Left ventricle myocardium inferior (tissue), 1 donor: ENCODE results near the gene CCDC85A. TPM values are rescaled to one million over a fixed set of nuclear protein-coding genes. Genes with fewer than 3 reads are reported as not detected.
A peak's percentile ranks its signal among the peaks of the same experiment; 100 is the strongest.

ENCODE experiments used
- DNase-seq: peaks from one replicate; pipeline ENCODE4 v3.0.0-alpha.2; 2020
- H3K27ac ChIP-seq: fragments of 200-600 bp; replicated peaks from 2 replicates; pipeline ENCODE4 v1.8.0; 2021
- H3K27me3 ChIP-seq: fragments of 200-600 bp; 2 replicates; pipeline ENCODE4 v1.8.0; 2021; ENCODE audit warnings: low read depth
- H3K36me3 ChIP-seq: fragments of 200-600 bp; 2 replicates; pipeline ENCODE4 v1.8.0; 2021
- H3K4me1 ChIP-seq: fragments of 200-600 bp; 2 replicates; pipeline ENCODE4 v1.8.0; 2021
- H3K4me3 ChIP-seq: fragments of 200-600 bp; 2 replicates; pipeline ENCODE4 v1.8.0; 2021; ENCODE audit warnings: mild to moderate bottlenecking, moderate library complexity
- H3K9me3 ChIP-seq: fragments of 200-600 bp; replicated peaks from 2 replicates; pipeline ENCODE4 v1.8.0; 2021
- intact Hi-C: fragments of 100-400 bp; cut with micrococcal nuclease; formaldehyde crosslinking; loops from one replicate; pipeline ENCODE4 v1.11.0; 2022
- total RNA-seq: library from RNA; stranded (reverse); fragmentation: NEBNext Ultra II Directional; extraction: Animal tissue kit (Norgen Biotek cat#: 25700); gene quantifications from one replicate; pipeline ENCODE4 v1.2.1, GENCODE V29; 2021
- TF ChIP-seq, protein P1 (sequence below): fragments of 200-600 bp; IDR thresholded peaks from 2 replicates; pipeline ENCODE4 v1.8.0; 2021; ENCODE audit warnings: antibody characterized with exemption, mild to moderate bottlenecking, borderline replicate concordance
- donor health status: DM: no; HTN: yes; CAD: no; lungs with severe emphysema.

CCDC85A gene
- total RNA-seq, 1 donor from 2014 or later, result 4.4 TPM

DNA sequence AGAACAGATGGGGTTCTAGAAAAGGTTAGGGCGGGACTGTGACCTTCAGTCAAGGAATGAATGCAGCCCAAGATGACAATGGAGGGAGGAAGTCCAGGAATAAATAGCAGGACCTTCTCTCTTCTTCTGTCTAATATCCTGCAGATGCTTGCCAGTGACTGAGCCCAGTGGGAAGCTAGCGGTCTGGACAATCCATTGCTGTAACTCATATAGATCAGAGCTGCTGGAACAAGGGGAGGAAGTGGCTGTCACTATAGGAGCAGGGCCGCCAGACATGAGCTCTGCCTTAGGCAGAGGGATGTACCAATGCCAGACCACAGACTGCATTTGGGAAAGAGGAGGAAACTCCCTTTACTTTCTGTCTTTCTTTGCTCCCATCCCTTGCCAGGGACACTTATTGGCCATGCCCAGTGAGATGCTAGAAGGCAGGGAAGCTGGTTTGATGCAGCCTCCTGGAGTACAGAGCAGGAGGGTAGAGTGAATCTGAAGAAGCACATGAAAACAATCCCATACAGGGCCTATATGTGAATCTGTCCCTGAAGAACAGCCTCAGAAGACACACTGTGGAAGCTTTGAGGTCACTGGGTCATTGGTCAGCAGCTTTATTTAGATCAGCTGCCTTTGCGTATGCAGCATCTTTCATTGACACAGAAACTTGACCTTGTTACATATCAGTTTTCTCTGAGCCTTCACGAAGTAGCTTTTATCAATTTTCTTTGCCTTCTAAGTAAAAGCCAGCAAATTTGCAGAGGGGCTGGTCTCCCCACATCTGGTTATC lies 65.4 kb downstream of the CCDC85A start:
- H3K36me3 ChIP-seq, result no peaks in the 10 kb centered on the region
- H3K4me1 ChIP-seq, result peaks cover 34% of the 10 kb centered on the region
- intact Hi-C loops, result no loop called here
- TF ChIP-seq, protein P1, sequence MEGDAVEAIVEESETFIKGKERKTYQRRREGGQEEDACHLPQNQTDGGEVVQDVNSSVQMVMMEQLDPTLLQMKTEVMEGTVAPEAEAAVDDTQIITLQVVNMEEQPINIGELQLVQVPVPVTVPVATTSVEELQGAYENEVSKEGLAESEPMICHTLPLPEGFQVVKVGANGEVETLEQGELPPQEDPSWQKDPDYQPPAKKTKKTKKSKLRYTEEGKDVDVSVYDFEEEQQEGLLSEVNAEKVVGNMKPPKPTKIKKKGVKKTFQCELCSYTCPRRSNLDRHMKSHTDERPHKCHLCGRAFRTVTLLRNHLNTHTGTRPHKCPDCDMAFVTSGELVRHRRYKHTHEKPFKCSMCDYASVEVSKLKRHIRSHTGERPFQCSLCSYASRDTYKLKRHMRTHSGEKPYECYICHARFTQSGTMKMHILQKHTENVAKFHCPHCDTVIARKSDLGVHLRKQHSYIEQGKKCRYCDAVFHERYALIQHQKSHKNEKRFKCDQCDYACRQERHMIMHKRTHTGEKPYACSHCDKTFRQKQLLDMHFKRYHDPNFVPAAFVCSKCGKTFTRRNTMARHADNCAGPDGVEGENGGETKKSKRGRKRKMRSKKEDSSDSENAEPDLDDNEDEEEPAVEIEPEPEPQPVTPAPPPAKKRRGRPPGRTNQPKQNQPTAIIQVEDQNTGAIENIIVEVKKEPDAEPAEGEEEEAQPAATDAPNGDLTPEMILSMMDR, result no peak
- H3K27me3 ChIP-seq, result no peaks in the 10 kb centered on the region
- H3K4me3 ChIP-seq, result no peak overlapping the region
- peak overlapping the region; percentile 23 for H3K27ac ChIP-seq
- DNase-seq, result no peak
- H3K9me3 ChIP-seq, result peaks cover 4% of the 10 kb centered on the region

DNA sequence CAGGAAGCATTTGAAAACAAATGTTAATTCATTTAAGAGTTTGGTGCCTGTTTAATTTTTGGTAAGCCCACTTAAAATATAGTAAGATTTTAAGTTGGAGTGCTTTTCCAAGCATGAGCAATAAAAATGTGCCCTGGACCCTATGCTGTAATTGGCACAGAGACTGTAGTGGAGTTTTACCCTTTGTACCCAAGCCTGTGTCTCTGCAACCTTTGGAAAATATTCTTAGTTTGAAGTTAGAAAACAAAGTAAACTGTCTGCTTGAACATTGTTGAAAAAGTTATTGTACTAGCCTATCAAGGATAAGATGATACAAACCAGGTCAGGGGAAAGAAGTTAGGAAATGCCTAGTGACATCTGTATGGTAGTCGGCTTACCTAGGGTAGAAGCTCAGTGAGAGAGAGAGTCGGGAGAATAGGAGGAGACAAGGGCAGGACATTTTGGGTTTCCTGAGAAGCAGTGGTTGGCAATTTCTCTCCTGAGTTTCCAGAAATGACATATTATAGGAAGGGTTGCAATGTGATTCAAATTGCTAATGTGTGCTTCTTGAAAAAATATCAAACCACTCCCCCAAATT lies 66.5 kb downstream of the CCDC85A start:
- peaks cover 34% of the 10 kb centered on the region for H3K4me1 ChIP-seq
- TF ChIP-seq, protein P1, result no peak
- no peaks in the 10 kb centered on the region for H3K27me3 ChIP-seq
- H3K4me3 ChIP-seq, result no peak overlapping the region
- no peaks in the 10 kb centered on the region for H3K36me3 ChIP-seq
- no peak for DNase-seq
- intact Hi-C loops, result no loop called here
- no peak overlapping the region for H3K27ac ChIP-seq
- no peaks in the 10 kb centered on the region for H3K9me3 ChIP-seq

DNA sequence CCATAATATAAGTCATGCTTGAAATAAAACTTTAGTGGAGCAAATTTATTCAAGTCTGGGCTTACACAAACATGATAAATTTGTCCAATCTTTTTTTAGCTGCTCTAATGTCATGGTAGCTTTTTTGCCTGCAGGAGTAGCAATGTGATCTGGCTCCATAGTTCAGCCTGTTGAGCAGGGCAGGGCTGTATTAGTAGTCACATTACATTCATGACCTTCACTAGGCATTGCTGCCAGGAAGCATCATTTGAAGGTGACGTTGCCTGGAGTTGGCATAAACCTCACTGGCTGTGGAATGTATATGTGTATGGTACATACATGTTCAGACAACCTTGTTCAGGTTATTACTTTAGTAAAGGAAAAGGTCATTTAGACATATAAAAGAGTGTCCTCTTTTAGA lies 76.6 kb downstream of the CCDC85A start:
- no peak overlapping the region for H3K27ac ChIP-seq
- no peaks in the 10 kb centered on the region for H3K9me3 ChIP-seq
- H3K36me3 ChIP-seq, result no peaks in the 10 kb centered on the region
- no peak for DNase-seq
- intact Hi-C loops, result no loop called here
- no peak overlapping the region for H3K4me3 ChIP-seq
- TF ChIP-seq, protein P1, result no peak
- H3K27me3 ChIP-seq, result no peaks in the 10 kb centered on the region
- H3K4me1 ChIP-seq, result no peaks in the 10 kb centered on the region

DNA sequence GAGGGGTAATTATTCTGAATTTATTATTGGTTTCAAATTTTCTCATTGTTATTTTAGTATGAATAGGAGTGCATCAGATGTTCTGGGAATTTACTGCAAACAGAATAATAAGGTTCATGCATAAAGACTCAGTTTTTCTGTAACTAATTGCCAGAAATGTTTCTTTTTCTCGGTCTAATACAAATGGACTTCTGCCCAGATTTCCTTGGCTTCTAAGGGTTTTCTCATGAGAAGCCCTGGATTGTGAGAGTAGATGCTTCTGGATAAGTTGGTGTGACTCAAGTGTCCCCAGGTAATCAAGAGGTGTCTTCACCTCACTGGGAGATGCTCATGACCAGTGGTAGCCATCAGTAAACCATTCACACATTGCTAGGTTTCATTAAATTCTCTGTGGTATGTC lies 78.5 kb downstream of the CCDC85A start:
- H3K27ac ChIP-seq, result no peak overlapping the region
- intact Hi-C loops, result no loop called here
- no peaks in the 10 kb centered on the region for H3K4me1 ChIP-seq
- H3K4me3 ChIP-seq, result no peak overlapping the region
- no peaks in the 10 kb centered on the region for H3K9me3 ChIP-seq
- TF ChIP-seq, protein P1, result no peak
- DNase-seq, result no peak
- no peaks in the 10 kb centered on the region for H3K27me3 ChIP-seq
- no peaks in the 10 kb centered on the region for H3K36me3 ChIP-seq

DNA sequence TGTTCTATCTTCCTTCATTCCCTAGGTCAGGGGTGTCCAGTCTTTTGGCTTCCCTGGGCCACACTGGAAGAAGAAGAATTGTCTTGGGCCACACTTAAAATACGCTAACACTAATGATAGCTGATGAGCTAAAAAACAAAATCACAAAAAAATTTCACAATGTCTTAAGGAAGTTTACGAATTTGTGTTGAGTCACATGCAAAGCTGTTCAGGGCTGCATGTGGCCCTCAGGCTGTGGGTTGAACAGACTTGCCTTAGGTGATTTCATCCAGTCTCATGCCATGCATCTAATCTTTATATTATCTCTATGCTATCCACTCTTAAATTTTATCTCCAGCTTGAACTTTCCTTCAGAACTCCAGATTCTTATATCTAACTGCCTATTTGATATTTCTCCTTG lies 80.1 kb downstream of the CCDC85A start:
- intact Hi-C loops, result no loop called here
- no peak overlapping the region for H3K4me3 ChIP-seq
- H3K9me3 ChIP-seq, result no peaks in the 10 kb centered on the region
- DNase-seq, result no peak
- H3K27me3 ChIP-seq, result no peaks in the 10 kb centered on the region
- TF ChIP-seq, protein P1, result no peak
- H3K27ac ChIP-seq, result no peak overlapping the region
- no peaks in the 10 kb centered on the region for H3K4me1 ChIP-seq
- no peaks in the 10 kb centered on the region for H3K36me3 ChIP-seq
